K562 (cell line): ENCODE measurements around the gene MED12.

Experiments used
- ELK1 ChIP-seq: sonication (generic); formaldehyde crosslinking; IDR thresholded peaks from 2 replicates; pipeline ENCODE4 v1.8.1; 2022; ENCODE audit warnings: missing genetic modification reagents
- FOSL1 ChIP-seq: fragments of 200-800 bp; sonication (Bioruptor generic); conservative IDR thresholded peaks from 2 replicates; pipeline ENCODE4 v1.6.1; 2016; ENCODE audit warnings: missing genetic modification characterization, missing compliant biosample characterization
- FOXA1 ChIP-seq: fragments of 450-650 bp; IDR thresholded peaks from 2 replicates; pipeline ENCODE4 v1.6.1; 2016; ENCODE audit warnings: mild to moderate bottlenecking, borderline replicate concordance
- REST ChIP-seq, 2 experiments: fragments of 450-650 bp; formaldehyde crosslinking in 1 of 2; IDR thresholded peaks; 2 replicates each; pipeline versions ENCODE4 v1.4.0 to v1.6.1; 2014 to 2020; ENCODE audit warnings: mild to moderate bottlenecking in 2 of 2, borderline replicate concordance in 1 of 2, low read depth in 1 of 2
- SRF ChIP-seq, 2 experiments: fragments of 250-450, 450-650 bp in 1 of 2; sonication (Bioruptor Pico) in 1 of 2; sonication (generic) in 1 of 2; formaldehyde crosslinking; IDR thresholded peaks; 2 replicates each; pipeline versions ENCODE4 v1.5.0 to v1.5.1; 2020 to 2022; ENCODE audit warnings: mild to moderate bottlenecking in 1 of 2, missing genetic modification reagents in 1 of 2
- ZBTB43 ChIP-seq: sonication (generic); formaldehyde crosslinking; IDR thresholded peaks from 2 replicates; pipeline ENCODE4 v1.8.0; 2023; ENCODE audit warnings: mild to moderate bottlenecking, missing genetic modification reagents
- TF ChIP-seq, protein P1 (sequence below), 3 experiments: IDR thresholded peaks in 2 of 3; conservative IDR thresholded peaks in 1 of 3; 2 replicates each; pipeline ENCODE4 v1.5.1; 2011 to 2012; ENCODE audit warnings: low read length in 3 of 3, mild to moderate bottlenecking in 3 of 3, control low read depth in 2 of 3, improper control_type of control experiment in 1 of 3, inconsistent platforms in 1 of 3, low read depth in 1 of 3, mixed read lengths in 1 of 3, moderate library complexity in 1 of 3; ENCODE audit not compliant: insufficient read depth in 2 of 3

GRCh38 chrX:71173440-71173839 lies 55.0 kb downstream of the MED12 start:
- TF ChIP-seq FOSL1 (tag) (no peak), REST (IDR thresholded peaks at IDR 0.05; ENCODE audit: borderline replicate concordance) (no peak), REST (CRISPR knock-in tag; IDR thresholded peaks at IDR 0.05; ENCODE audit: low read depth) (no peak), SRF (CRISPR knock-in tag; IDR thresholded peaks at IDR 0.05) (no peak), ZBTB43 (CRISPR knock-in tag) (no peak), ELK1 (CRISPR knock-in tag) (no peak), FOXA1 (no peak)
- TF ChIP-seq, protein P1, sequence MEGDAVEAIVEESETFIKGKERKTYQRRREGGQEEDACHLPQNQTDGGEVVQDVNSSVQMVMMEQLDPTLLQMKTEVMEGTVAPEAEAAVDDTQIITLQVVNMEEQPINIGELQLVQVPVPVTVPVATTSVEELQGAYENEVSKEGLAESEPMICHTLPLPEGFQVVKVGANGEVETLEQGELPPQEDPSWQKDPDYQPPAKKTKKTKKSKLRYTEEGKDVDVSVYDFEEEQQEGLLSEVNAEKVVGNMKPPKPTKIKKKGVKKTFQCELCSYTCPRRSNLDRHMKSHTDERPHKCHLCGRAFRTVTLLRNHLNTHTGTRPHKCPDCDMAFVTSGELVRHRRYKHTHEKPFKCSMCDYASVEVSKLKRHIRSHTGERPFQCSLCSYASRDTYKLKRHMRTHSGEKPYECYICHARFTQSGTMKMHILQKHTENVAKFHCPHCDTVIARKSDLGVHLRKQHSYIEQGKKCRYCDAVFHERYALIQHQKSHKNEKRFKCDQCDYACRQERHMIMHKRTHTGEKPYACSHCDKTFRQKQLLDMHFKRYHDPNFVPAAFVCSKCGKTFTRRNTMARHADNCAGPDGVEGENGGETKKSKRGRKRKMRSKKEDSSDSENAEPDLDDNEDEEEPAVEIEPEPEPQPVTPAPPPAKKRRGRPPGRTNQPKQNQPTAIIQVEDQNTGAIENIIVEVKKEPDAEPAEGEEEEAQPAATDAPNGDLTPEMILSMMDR (IDR thresholded peaks at IDR 0.05 in 2 of 3, conservative IDR thresholded peaks at IDR 0.05 in 1 of 3; ENCODE audit: insufficient read depth in 2 of 3, low read depth in 1 of 3, low read length in 3 of 3): no peak
